D341Med (cell line): ENCODE data around the gene WASHC4.
"Not testable (repeated sequence)": the region's sequence is repeated elsewhere in the genome, so short reads cannot be mapped to it uniquely, and the experiment has no call there.

ENCODE experiments used
- DNase-seq: peaks from one replicate; pipeline ENCODE4 v3.0.0; 2012; ENCODE audit warnings: low spot score

The WASHC4 gene

DNA sequence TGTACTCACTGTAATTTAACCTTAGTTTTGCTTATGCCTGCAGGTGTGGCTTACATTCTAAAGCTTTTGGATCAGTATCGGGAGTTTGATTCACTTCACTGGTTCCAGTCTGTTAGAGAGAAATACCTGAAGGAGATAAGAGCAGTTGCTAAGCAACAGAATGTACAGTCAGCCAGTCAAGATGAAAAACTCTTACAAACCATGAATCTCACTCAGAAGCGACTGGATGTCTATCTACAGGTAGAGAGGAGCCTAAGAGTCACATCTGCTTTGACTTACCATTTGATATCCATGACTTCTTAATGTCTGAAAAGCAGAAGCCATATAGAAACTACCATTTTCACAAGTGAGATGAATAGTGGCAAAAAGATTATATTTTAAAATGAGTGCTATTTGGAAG, 56.5 kb downstream of the WASHC4 start:
- DNase-seq = no peak

GRCh38 chr12:105166736-105167135, 59.2 kb downstream of the WASHC4 start:
- no peak for DNase-seq

DNA sequence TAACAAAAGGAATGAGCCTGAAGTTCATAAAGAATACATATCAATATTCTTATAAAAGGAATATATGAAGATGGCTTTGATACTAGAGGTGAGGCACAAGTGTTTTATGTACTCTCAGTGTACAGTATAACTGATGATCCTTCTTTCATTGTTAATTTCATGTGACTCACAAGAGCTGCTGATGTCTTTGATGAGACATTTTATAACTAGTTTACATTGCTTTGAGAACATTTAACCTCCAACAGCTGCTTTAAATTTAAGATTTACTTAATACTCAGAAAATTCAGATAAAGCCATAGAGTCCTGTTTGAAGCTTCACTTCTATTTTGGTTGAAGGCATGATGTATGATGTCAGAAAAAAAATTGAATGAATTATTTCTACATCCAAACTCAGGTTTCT, 59.8 kb downstream of the WASHC4 start:
- DNase-seq = no peak

GRCh38 chr12:105168006-105168405, 60.5 kb downstream of the WASHC4 start:
- DNase-seq = no peak

GRCh38 chr12:105170139-105170538, 62.6 kb downstream of the WASHC4 start:
- DNase-seq = no peak

DNA sequence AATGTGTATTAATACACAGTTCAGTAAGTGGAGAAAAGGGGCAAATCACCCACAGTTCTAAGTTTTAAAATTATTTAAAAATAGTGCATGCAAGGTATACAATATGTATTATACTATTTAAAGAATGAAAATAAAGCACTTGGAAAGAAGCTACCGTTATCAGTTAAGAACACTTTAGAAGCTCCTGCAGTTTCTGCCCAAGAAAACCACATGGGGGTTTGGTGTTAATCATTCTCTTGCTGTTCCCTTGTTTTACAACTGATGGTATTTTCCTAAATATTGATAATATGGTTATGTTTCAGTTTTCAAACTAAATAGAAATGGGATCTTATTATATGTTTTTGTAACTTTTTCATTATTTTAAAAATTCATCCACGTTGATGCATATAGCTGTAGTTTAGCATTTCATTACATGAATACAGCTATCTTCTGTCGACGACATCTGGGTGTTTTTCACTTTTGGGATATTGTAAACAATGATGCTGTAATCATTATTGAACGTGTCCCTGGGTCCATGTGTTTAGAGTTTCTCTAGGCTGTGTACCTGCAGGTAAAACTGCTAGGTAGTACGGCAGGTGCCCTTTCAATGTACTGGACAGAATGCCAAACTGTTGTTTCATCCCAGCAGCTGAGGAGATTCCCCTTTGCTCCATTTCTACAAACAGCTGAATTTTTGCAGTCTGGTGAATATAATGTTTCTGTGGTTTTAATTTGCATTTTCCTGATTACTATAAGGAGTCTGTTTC, 64.3 kb downstream of the WASHC4 start:
- no peak for DNase-seq

DNA sequence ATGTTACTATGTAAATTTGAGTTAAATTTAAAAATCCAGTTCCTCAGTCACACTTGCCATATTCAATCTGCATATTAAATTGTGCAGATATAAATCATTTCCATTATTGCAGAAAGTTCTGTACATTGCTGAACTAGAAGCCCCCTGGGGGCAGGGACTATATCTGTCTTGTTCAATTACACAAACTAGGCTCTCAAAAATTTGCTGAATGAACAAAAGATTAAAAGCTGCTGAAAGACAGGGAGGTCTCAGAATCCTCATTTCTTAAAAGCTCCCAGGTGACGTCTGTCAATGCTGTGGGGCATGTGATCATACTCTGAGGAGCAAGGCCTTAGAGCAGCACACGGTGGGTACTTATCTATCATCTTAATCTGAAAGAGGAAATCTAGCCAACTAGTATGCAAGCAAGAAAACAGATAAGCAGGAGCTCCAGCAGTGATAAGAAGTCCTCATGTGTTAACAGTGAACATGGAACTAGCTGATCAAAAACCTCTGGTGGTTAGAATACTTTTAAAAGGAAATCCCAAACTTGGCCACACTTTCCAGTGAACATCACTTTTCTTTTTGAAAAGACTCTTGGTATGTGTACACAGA, 68.0 kb downstream of the WASHC4 start:
- no peak for DNase-seq

- no peak for DNase-seq
Observed at GRCh38 chr12:105177208-105177607, 69.7 kb downstream of the WASHC4 start.

GRCh38 chr12:105179114-105179513, 71.6 kb downstream of the WASHC4 start:
- not testable (repeated sequence) for DNase-seq

- not testable (repeated sequence) for DNase-seq
Observed at GRCh38 chr12:105183406-105183805, 75.9 kb downstream of the WASHC4 start.

DNA sequence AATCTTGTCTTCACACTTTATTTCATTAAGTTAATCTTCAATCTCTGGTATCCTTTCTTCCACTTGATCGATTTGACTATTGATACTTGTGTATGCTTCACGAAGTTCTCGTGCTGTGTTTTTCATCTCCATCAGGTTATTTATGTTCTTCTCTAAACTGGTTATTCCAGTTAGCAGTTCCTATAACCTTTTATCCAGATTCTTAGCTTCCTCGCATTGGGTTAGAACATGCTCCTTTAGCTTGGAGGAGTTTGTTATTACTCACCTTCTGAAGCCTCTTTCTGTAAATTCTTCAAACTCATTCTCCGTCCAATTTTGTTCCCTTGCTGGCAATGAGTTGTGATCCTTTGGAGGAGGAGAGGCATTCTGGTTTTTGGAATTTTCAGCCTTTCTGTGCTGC, 76.4 kb downstream of the WASHC4 start:
- not testable (repeated sequence) for DNase-seq

DNA sequence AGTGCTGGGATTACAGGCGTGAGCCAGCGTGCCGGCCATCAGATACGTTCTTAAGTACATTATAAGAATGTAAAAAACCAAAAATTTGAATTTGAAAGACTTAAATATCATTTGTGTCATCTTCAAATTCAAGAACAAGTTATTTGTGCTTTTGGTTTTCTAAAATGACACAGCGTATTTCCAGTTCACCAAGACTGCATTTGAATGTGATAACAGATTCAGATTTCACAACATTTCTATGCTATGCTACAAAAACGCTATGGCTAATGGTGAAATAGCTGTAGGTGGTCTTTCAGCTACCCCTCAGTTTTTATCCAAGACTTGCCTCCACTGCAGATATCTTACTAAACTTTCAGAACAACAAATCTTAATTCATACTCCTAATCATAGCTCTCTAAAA, 81.8 kb downstream of the WASHC4 start:
- DNase-seq = no peak

- DNase-seq = no peak
Observed at GRCh38 chr12:105190530-105190929, 83.0 kb downstream of the WASHC4 start.

- DNase-seq = no peak
Observed at GRCh38 chr12:105192624-105193225, 85.2 kb downstream of the WASHC4 start.

DNA sequence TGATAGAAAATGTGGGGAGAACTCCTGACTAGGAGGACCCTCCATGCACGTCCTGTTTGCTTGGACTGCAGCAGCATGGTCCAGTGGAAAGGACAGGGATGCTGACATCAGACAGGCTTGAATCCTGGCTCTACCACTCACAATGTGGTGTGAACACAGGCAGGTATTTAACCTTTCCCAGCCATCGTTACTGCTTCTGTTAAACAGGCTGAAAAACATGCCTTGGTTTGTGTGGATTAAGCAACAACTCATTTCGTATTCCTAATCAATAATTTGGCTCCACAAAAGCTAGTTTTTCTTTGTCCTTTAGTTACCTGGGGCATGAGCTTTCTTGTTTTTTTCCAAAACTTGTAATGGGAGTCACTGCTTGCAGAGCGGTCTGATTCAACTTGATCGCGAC, 87.4 kb downstream of the WASHC4 start:
- DNase-seq = no peak

DNA sequence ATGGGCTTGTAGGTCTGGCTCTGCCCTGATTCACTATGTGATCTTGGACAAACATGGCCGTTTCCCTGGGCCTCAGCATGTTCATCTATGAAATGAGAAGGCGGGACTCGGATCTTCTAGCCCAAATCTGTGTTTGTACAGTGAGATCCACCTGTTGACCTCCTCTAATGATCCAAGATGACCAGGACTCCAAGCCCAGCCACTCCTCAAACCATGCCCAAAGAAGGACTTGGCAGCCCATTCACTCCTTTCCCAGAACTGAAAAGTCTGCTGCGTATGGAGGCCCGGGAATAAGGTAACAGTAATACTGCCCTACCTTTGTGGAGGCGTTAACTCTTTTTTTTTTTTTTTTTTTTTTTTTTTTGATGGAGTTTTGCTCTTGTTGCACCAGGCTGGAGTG, 88.6 kb downstream of the WASHC4 start:
- DNase-seq = no peak

- no peak for DNase-seq
Observed at GRCh38 chr12:105198961-105199360, 91.4 kb downstream of the WASHC4 start.

DNA sequence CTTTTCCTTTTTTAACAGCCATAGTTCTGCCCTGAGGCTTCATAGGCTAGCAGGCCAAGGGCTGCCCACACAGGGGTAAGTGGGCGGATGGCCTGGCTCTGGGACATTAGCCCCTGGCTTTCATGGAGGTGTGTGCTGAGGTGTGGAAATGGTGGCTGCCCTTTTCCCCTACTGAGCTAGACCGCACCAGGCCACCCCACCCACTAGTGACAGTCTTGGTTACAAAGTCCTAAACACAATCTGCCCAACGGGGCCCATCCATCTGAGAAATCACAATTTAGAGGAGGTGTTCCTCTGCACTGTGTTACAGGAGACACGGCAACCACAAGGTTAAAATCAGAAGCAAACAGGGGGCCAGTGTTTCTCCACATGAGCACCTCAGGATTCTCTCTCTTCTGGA, 92.9 kb downstream of the WASHC4 start:
- no peak for DNase-seq

DNA sequence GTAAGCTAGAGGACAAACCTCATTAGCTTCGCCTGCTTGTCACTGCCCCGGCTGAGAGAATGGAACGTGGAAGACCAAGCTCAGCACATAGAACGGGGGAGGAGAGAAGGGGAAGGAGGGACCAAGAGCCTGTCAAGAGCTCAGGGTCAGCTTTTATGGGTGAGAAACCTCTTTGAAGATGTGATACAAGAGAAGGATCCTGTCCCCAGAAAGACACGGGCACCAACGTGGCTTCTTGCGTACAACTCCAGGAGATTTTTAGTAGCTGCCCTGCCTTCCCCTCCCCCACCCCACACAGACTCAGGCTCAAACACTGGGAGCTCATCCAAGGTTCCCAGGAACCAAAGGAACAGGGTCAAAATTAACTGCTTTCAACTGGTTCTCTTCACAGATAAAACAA, 93.8 kb downstream of the WASHC4 start:
- no peak for DNase-seq

DNA sequence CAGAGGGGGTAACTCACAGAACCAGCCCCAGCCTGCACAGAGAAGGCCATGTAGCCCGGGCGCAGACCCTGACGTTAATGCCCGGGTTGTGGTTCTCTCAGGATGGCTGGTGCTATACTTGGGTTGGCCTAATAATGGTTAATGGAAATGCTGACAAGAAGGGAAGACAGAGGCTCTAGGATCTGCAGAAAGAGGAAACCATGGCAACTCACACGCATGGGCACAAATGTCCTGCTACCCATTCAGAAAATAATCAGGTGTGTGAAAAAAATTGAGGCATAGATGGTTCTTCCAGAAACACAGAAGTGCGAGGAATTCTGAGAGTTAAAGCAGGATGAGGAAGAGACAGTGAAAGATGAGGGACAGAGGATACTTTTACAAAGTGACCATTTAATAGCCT, 94.7 kb downstream of the WASHC4 start:
- no peak for DNase-seq

DNA sequence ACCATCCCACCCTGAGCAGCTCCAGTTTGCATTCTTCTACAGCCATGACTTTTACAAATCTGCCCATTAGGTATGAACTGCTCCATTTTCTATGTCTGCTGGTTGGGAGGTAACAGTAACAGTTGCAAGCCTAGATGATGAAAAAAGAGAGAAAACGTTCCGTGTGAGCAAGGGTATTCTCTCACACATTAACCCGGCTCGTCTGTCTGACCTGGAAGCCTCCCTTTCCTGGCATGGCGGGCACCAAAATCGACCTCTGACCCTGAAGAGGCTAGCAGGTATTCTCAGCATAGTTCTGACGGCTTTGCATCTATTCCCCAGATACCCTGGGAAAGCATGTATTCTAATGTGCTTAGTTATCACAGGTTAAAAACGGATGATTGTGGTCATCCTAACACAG, 96.6 kb downstream of the WASHC4 start:
- DNase-seq = no peak

DNA sequence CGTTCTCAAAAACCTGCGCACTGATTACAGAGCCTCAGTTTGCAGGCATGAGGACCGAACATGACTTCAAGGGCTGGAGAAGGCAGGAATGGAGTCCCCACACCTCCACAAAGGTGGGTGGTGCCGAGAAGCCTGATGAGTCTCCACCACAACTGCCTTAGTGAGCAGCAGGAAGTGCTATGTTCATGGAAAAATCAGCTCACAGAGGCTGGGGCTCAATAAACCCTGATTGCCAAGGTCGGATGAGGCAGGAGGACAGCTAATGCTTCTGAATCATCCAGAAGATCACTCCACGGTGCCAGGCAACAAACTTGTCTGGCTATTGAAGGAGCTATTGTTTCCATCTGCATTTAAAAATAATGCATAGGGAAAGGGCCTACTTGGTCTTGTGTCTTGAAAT, 97.4 kb downstream of the WASHC4 start:
- DNase-seq = no peak

DNA sequence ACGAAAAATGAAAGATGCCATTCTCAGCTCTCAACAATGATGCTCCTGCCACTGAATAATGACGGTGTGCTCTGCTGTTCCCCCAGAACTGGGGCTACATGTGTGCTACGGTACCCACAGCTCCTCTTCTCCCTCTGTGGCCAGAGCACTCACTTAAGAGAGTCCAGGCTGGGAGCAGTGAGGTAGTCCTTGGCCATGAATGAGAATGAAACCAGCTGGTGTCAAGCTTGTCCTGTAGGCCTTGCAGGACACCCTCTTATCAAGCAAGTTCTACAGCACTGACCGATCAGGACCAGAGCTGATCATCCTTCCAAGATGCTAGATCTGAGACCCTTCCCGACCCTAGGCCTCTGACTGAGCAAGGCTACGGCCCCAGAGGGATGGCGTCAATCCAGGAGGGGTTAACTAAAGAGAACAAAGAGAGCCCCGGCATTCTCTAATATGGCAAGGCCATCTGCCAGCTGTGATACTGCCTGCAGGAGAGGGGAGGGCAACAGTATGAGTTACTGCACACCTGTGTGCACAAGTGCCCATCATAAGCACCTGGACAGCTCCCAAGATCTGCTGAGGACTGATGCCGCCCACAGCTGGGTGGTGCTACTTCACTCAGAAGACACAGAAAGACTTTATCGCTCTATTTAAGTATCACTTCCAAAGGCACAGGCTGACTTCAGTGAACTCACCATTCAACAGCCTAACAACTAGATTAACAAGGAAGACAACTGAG, 98.0 kb downstream of the WASHC4 start:
- no peak for DNase-seq
